Right cardiac atrium (tissue), 5 donors: Measurements from ENCODE around the gene NANP. TPM values are rescaled to one million over a fixed set of nuclear protein-coding genes. Genes with fewer than 3 reads are reported as not detected.
"Not testable (repeated sequence)": the region's sequence is repeated elsewhere in the genome, so short reads cannot be mapped to it uniquely, and the experiment has no call there.

Experiments used
- ATAC-seq, 2 donors: fragments of 200-7000 bp; cut with Tn5 transposase; one replicate each; pipeline versions ENCODE4 v1.8.0 to v1.9.1; 2020; ENCODE audit warnings: moderate library complexity in 2 of 2, mild to moderate bottlenecking in 1 of 2
- DNase-seq, 3 donors: peaks; one replicate each; pipeline ENCODE4 v3.0.0-alpha.2; 2020
- H3K27ac ChIP-seq: one replicate; pipeline ENCODE4 v1.5.1; 2013; ENCODE audit warnings: mild to moderate bottlenecking, low read length, control low read depth, moderate library complexity
- H3K27me3 ChIP-seq: one replicate; pipeline ENCODE4 v1.6.1; 2013; ENCODE audit not compliant: control insufficient read depth, insufficient read depth
- H3K4me1 ChIP-seq: one replicate; pipeline ENCODE4 v1.6.1; 2013; ENCODE audit warnings: low read length; ENCODE audit not compliant: control insufficient read depth, insufficient read depth
- H3K4me3 ChIP-seq: one replicate; pipeline ENCODE4 v1.5.1; 2013; ENCODE audit warnings: low read length, control low read depth
- H3K9me3 ChIP-seq: one replicate; pipeline ENCODE4 v1.6.1; 2013; ENCODE audit warnings: low read length; ENCODE audit not compliant: control insufficient read depth
- WGBS: extraction: QIAGEN DNeasy Blood & Tissue Kit; methylation state at CpG from one replicate; pipeline ENCODE4 v1.1.7; 2013; 5-methylcytosine and 5-hydroxymethylcytosine counted together
- intact Hi-C, 4 donors: fragments of 100-400 bp; cut with DNase I; formaldehyde crosslinking; loops; one replicate each; pipeline versions ENCODE4 v1.11.0 to v1.14.0; 2022 to 2023
- polyA plus RNA-seq: library from polyadenylated mRNA; stranded (reverse); fragments of 200-250 nt; gene quantifications from one replicate; pipeline ENCODE4 v1.2.3, GENCODE V29; 2013
- total RNA-seq, 4 donors: library from RNA; stranded (reverse); fragmentation: NEBNext Ultra II Directional; extraction: Animal tissue kit (Norgen Biotek cat#: 25700); gene quantifications; one replicate each; pipeline ENCODE4 v1.2.1, GENCODE V29; 2021
- donor health status: healthy with polysubstance abuse.
- donor health status: DM: no; HTN: yes; CAD: no.
- donor health status: DM: no; HTN: no; CAD: no.
- donor health status: DM: no; HTN: yes; CAD: no; lungs with severe emphysema.
- donor health status: DM: yes; HTN: yes; CAD: no.

The NANP gene
- total and polyA plus RNA-seq, 5 donors, result 1.8 to 5.1 (median 3.8) TPM

- peaks cover 4% of the 10 kb centered on the region for H3K4me1 ChIP-seq
- no peak overlapping the region for H3K27ac ChIP-seq
- H3K27me3 ChIP-seq, result no peaks in the 10 kb centered on the region
- ATAC-seq, result no peak
- no peak for DNase-seq
- intact Hi-C loops, result no loop called here
- WGBS, result 84% methylated on average over 11 of the region's 11 CpGs
- H3K9me3 ChIP-seq, result no peaks in the 10 kb centered on the region
- H3K4me3 ChIP-seq, result no peak overlapping the region
Measured at GRCh38 chr20:25586877-25587276, 36.9 kb downstream of the NANP start.

GRCh38 chr20:25584905-25585704, 38.7 kb downstream of the NANP start, which contains the start of gene NINL:
TSS of gene NINL (minus strand) at chr20:25585531. CDS start at chr20:25526587, 58,944 bp downstream.
- ATAC-seq (peak; percentile 92 to 93), DNase-seq (peak; percentile 67 to 89 (median 86))
- intact Hi-C loops, result no loop called here
- H3K4me1 ChIP-seq, result peaks cover 4% of the 10 kb centered on the region
- peak within 1 kb of the TSS; percentile 83 for H3K4me3 ChIP-seq
- under 1% methylated on average over 108 of the region's 108 CpGs for WGBS
- no peaks in the 10 kb centered on the region for H3K9me3 ChIP-seq
- H3K27me3 ChIP-seq, result no peaks in the 10 kb centered on the region
- H3K27ac ChIP-seq, result no peak within 1 kb of the TSS

GRCh38 chr20:25583607-25584006, 40.2 kb downstream of the NANP start:
- H3K4me1 ChIP-seq, ATAC-seq, H3K27ac ChIP-seq, intact Hi-C loops, H3K27me3 ChIP-seq, H3K4me3 ChIP-seq, H3K9me3 ChIP-seq, DNase-seq: not testable (repeated sequence)
- 93% methylated on average over 7 of the region's 7 CpGs for WGBS

GRCh38 chr20:25580711-25581110, 43.1 kb downstream of the NANP start:
- intact Hi-C loops, result no loop called here
- WGBS, result 57% methylated on average over 4 of the region's 4 CpGs
- Histone ChIP-seq H3K4me3 (no peak overlapping the region), H3K4me1 (peaks cover 4% of the 10 kb centered on the region), H3K27me3 (no peaks in the 10 kb centered on the region), H3K9me3 (no peaks in the 10 kb centered on the region), H3K27ac (no peak overlapping the region)
- DNase-seq (no peak), ATAC-seq (no peak)

- Histone ChIP-seq H3K4me1 (no peaks in the 10 kb centered on the region), H3K4me3 (no peak overlapping the region), H3K27ac (no peak overlapping the region), H3K27me3 (no peaks in the 10 kb centered on the region), H3K9me3 (no peaks in the 10 kb centered on the region)
- 76% methylated on average over 11 of the region's 11 CpGs for WGBS
- ATAC-seq (peak in 1 of 2 donors; percentile 38), DNase-seq (no peak)
- intact Hi-C loops, result no loop called here
Measured at GRCh38 chr20:25579081-25579770, 44.6 kb downstream of the NANP start.

- no peaks in the 10 kb centered on the region for H3K9me3 ChIP-seq
- WGBS, result 80% methylated on average over 16 of the region's 16 CpGs
- H3K4me3 ChIP-seq, result no peak overlapping the region
- H3K27me3 ChIP-seq, result no peaks in the 10 kb centered on the region
- H3K27ac ChIP-seq, result no peak overlapping the region
- ATAC-seq (peak in 1 of 2 donors; percentile 19), DNase-seq (no peak)
- intact Hi-C loops, result no loop called here
- peaks cover 2% of the 10 kb centered on the region for H3K4me1 ChIP-seq
Measured at GRCh38 chr20:25576783-25577530, 46.9 kb downstream of the NANP start.

- ATAC-seq, result peak in 1 of 2 donors; percentile 21
- WGBS, result 54% methylated on average over 3 of the region's 3 CpGs
- Histone ChIP-seq H3K4me1 (peaks cover 2% of the 10 kb centered on the region), H3K27me3 (no peaks in the 10 kb centered on the region), H3K9me3 (no peaks in the 10 kb centered on the region), H3K27ac (no peak overlapping the region), H3K4me3 (no peak overlapping the region)
- no peak for DNase-seq
- intact Hi-C loops, result no loop called here
Measured at GRCh38 chr20:25574411-25574810, 49.4 kb downstream of the NANP start.

- intact Hi-C loops, result no loop called here
- Histone ChIP-seq H3K4me1 (peaks cover 2% of the 10 kb centered on the region), H3K4me3 (no peak overlapping the region), H3K27ac (no peak overlapping the region), H3K9me3 (no peaks in the 10 kb centered on the region), H3K27me3 (no peaks in the 10 kb centered on the region)
- DNase-seq (no peak), ATAC-seq (no peak)
- WGBS, result 83% methylated on average over 6 of the region's 6 CpGs
Measured at GRCh38 chr20:25573288-25574251, 50.2 kb downstream of the NANP start.

- no peak for DNase-seq
- no peak for ATAC-seq
- Histone ChIP-seq H3K27me3 (no peaks in the 10 kb centered on the region), H3K27ac (no peak overlapping the region), H3K4me1 (peaks cover 2% of the 10 kb centered on the region), H3K4me3 (no peak overlapping the region), H3K9me3 (no peaks in the 10 kb centered on the region)
- WGBS, result 85% methylated on average over 2 of the region's 2 CpGs
- intact Hi-C loops, result no loop called here
Measured at GRCh38 chr20:25571817-25572216, 52.0 kb downstream of the NANP start.

GRCh38 chr20:25571240-25571639, 52.6 kb downstream of the NANP start:
- Histone ChIP-seq H3K4me3 (no peak overlapping the region), H3K9me3 (no peaks in the 10 kb centered on the region), H3K27ac (no peak overlapping the region), H3K27me3 (no peaks in the 10 kb centered on the region), H3K4me1 (peaks cover 2% of the 10 kb centered on the region)
- ATAC-seq (no peak), DNase-seq (no peak)
- intact Hi-C loops, result no loop called here
- 44% methylated on average over 2 of the region's 2 CpGs for WGBS
